Renal cortex interstitium (tissue), 11 donors: ENCODE measurements around the gene CADPS2. TPM values are rescaled to one million over a fixed set of nuclear protein-coding genes. Genes with fewer than 3 reads are reported as not detected.

Source experiments
- DNase-seq, 11 donors: peaks; one replicate each; pipeline ENCODE4 v3.0.0-alpha.2; 2013; ENCODE audit warnings: low read depth in 9 of 11, low spot score in 4 of 11; ENCODE audit errors: extremely low read depth in 1 of 11
- polyA plus RNA-seq, 3 donors: library from polyadenylated mRNA; unstranded; fragments of 120-200 nt; gene quantifications; one replicate each; pipeline ENCODE4 v1.2.1, GENCODE V29; 2013; ENCODE audit not compliant: insufficient read length in 3 of 3

CADPS2 gene
- polyA plus RNA-seq, 3 donors = 54.7 to 67.2 (median 63.4) TPM

- no peak for DNase-seq
These were observed 572.0 kb downstream of the CADPS2 start for GRCh38 chr7:122314284-122314683.

- no peak for DNase-seq
These were observed 573.5 kb downstream of the CADPS2 start for GRCh38 chr7:122312789-122313188.

GRCh38 chr7:122311734-122312450 lies 574.4 kb downstream of the CADPS2 start:
- peak in 1 of 11 donors; percentile 10 for DNase-seq

- peak in 1 of 11 donors; percentile 13 for DNase-seq
These were observed 575.1 kb downstream of the CADPS2 start for GRCh38 chr7:122311050-122311700.

GRCh38 chr7:122310119-122311021 lies 575.9 kb downstream of the CADPS2 start:
- peak in 1 of 11 donors; percentile 28 for DNase-seq

- peak in 1 of 11 donors; percentile 10 for DNase-seq
These were observed 576.8 kb downstream of the CADPS2 start for GRCh38 chr7:122309421-122309820.

- DNase-seq = peak in 1 of 11 donors; percentile 7
These were observed 579.0 kb downstream of the CADPS2 start for GRCh38 chr7:122307228-122307621.

GRCh38 chr7:122306320-122307227 lies 579.7 kb downstream of the CADPS2 start:
- DNase-seq = no peak

- DNase-seq = peak in 1 of 11 donors; percentile 20
These were observed 580.6 kb downstream of the CADPS2 start for GRCh38 chr7:122305475-122306319.

- no peak for DNase-seq
These were observed 581.3 kb downstream of the CADPS2 start for GRCh38 chr7:122304996-122305421.

GRCh38 chr7:122304319-122304975 lies 581.8 kb downstream of the CADPS2 start, which contains the start of gene FEZF1:
FEZF1 (minus strand) TSS chr7:122304750; CDS start chr7:122304437, 313 bp downstream.
- no peak for DNase-seq

- DNase-seq = peak in 1 of 11 donors; percentile 20
These were observed 582.5 kb downstream of the CADPS2 start for GRCh38 chr7:122303531-122304318.

- DNase-seq = peak in 1 of 11 donors; percentile 35
These were observed 583.3 kb downstream of the CADPS2 start for GRCh38 chr7:122302761-122303530.

- peak in 1 of 11 donors; percentile 36 for DNase-seq
These were observed 584.2 kb downstream of the CADPS2 start for GRCh38 chr7:122301858-122302760.
